Activated naive CD4-positive, alpha-beta T cell (primary cell): Measurements from ENCODE around the gene ADAMTS17.

ENCODE experiments used
- DNase-seq, 4 experiments: peaks; one replicate each; lab custom pipeline; 2025; lab: John Stamatoyannopoulos, UW

The ADAMTS17 gene

DNA sequence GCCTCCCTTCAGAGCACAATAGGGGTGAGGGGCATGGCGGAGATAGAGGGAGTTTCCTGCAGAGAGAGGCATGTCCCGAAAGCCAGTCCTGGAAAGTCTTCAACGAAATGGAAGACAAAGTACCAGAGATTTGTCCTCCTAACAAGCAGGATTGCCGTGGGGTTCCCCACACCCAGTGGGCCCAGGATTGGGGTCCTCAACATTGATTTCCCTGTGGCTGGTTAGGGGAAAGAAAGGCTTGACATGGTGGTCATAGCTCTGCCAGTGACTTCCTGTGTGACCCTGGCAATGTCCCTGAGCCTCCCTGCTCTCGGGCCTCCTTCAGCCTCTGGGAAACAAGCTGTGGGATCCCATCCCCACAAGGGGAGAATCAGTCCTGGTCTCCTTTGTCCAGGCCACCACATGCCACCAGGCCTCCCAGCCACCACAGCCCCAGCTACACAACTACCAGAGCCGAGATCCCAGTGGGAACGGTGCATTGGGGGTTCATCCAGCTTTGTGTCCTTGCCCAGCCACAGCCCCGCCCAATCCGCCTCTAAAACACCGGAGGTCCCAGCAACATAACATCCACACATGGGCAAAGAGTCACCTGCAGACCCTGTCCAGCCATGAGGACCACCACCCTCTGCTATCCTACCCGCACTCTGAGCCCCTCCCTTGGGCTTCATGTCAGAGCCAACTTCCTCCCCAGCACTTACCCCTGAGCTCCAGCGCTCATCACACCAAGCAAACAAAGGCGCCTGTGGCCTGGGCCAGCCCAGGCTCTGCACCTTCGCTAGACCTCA lies 63.0 kb downstream of the ADAMTS17 start:
- no peak for DNase-seq

- DNase-seq: no peak
Measured at GRCh38 chr15:100277087-100277855, 64.5 kb downstream of the ADAMTS17 start.

DNA sequence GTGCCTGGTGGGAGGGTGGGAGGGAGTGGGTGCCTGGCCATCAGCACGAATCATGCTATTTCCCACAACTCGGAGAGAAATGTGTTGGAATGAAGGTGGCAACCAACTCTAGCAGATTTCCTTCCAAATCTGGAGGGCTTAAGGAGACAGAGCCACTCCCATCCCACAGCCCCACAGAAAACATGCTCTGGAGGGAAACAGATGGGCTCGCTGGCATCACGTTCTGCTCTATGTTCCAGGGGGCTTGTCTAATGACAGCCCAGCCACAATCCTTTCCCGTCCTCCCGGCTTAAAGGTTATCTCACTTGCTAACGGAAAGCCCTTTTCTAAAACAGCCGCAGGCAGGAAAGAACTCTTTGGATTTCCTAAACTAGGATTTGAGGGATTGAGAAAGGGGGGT lies 65.3 kb downstream of the ADAMTS17 start:
- DNase-seq: no peak

DNA sequence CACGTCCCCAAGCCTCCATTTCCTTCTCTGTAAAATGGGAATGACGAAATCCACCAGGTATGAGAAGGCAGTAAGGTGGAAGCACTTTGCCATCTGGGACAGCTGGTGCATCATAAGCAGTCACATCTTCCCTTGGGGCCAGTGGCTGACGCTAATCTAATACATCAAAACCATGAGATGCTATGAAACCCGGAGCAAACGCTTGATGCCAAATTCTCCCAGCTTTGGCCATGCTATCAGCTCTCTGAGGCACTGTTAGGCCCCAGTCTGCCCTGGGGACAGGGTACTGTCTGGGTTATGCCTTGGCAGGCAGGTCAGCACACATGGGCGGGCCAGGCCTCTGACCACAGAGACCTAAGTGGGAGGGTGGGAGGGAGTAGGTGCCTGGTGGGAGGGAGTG lies 66.1 kb downstream of the ADAMTS17 start:
- no peak for DNase-seq

GRCh38 chr15:100269831-100270230 lies 71.9 kb downstream of the ADAMTS17 start:
- DNase-seq: no peak

DNA sequence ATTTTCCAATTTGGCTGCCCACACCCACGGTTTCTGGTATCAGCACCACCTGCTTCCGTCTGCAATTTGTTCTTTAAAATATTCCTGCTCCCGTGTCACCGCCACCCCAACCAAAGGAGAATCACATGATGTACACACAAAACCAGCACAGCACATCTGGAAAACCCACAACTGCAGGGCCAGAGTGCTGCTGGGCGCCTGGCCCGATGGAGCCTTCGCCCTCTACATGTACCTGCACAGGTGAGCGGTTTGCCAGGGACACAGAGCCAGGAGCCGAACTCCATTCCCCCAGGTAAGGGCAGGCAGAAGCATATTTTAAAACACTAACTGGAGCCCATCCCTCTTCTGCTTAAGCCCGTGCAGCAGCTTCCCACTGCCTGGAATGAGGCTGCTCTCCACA lies 75.6 kb downstream of the ADAMTS17 start:
- no peak for DNase-seq

DNA sequence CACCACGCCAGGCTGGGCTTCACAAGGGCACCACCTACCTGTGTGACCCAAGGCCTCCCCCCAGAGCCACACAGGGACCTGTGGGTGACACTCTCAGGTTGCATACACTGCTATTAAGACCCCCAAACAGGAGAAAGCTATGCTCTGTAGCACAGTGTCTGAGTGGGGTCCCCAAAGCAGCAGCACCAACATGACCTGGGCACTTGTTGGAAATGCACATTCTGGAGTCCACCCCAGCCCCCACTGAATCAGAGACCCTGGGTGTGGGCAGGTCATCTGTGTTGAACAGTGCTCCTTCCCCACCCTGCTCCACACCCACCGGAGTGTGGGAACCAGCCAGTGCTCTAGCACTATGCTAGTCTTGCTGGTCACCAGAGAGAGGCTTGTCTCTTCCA lies 76.1 kb downstream of the ADAMTS17 start:
- DNase-seq: no peak

- no peak for DNase-seq
Measured at GRCh38 chr15:100264994-100265640, 76.7 kb downstream of the ADAMTS17 start.

- no peak for DNase-seq
Measured at GRCh38 chr15:100263721-100264455, 77.9 kb downstream of the ADAMTS17 start.

DNA sequence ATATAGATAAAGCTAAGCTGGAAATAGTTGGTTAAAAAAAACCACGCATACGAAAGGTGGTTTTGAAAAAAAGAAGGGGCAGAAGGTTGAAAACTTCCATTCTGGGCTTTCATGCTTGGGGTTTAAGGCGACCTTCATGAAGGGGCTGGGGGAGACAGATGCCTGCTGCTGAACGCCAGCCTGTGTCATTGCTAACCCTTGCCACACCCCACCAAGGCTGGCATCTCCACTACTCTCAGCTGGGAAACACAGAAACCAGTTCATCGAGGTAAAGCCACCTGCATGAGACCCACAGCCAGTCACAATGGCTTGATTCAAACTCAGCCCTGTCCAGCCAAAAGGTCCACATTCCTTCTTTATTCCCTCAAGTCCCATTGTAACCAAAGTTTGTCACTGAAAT lies 78.7 kb downstream of the ADAMTS17 start:
- no peak for DNase-seq

GRCh38 chr15:100261302-100262240 lies 80.2 kb downstream of the ADAMTS17 start:
- DNase-seq: no peak

DNA sequence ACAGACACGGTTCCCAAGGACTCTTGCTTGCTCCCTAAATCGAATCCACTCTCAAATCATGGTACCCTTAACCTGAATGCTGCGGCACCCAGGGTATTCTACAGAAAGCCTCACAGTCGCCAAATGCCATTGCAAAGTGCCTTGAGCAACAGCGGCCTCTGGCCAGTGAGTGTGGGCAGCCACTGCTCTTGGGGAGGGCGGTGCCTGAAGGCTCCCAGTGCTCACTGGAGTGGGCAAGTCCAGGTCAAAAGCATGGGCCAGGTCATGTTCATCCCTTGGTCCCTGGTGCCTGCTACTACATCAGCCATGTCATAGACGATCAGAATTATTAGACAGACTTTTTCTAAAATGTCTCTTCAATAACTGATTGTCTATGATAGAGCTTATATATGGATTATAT lies 82.5 kb downstream of the ADAMTS17 start:
- DNase-seq: no peak

GRCh38 chr15:100256970-100257650 lies 84.7 kb downstream of the ADAMTS17 start:
- no peak for DNase-seq

DNA sequence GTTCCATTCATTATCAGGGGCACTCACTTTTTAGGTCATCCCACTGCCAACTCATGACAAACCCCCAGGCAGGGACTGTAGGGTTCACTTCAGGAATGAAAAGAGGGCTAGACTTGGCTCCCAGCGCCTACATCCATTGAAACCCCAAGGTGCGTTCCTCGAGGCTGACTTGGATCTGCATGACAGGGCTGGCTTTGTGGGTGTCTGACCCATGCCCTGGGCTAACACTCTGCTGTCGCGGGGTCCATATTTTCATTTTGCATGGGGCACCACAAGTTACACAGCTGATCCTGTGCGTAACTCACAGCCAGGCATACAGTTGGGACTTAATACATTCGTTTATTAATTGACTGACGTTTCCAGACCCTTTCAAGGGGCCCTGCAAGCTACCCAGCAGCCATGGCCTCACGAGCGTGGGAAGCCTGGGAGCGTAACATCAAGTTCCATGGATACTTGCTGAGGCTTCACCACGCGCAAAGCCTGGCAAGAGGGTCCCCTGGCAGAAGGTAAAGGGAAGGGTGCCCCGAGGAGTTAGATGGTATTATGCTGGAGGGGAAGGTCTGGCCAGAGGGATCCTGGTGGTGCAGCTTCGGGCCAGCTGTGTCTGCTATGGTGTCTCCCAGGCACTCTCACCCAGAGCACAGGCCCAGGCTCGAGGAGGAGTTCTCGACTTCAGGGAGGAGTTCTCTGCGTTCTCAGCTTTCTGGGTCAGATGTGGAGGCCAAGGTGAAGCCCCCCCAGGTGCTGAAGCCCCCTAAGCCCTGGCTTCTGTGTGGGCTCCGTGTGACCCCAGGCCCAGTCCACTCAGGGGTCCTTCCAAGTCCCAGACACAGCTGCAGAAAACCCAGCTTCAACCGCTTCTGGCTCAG lies 85.4 kb downstream of the ADAMTS17 start:
- DNase-seq: no peak

- no peak for DNase-seq
Measured at GRCh38 chr15:100255644-100256043, 86.1 kb downstream of the ADAMTS17 start.

DNA sequence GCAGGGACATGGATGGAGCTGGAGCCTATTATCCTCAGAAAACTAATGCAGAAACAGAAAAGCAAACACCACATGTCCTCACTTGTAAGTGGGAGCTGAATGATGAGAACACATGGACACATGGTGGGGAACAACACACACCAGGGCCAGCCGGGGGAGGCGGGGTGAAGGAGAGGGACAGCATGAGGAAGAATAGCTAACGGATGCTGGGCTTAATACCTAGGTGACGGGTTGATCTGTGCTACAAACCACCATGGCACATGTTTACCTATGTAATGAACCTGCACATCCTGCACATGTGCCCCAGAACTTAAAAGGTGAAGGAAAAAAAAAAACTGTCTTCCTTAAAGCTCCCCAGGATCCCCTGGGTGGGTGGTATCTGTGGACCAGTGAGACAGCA lies 87.1 kb downstream of the ADAMTS17 start:
- DNase-seq: no peak

DNA sequence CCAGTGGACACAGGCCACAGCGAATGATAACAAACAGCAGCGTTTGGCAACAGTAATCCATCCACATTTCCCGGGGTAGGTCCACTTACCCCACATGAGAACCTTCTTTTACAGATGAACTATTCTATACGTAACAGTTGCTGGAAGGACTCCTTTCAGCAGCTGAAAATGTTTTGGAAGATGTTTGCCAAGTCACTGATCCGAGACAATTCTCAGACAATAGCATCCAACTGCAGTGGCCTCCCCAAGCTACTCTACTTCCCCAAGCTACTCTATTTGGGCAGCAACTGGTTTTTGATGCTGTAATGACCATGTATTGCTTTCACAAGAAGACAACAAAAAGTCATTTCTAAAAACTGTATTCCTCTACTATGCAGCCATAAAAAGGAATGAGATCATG lies 87.5 kb downstream of the ADAMTS17 start:
- DNase-seq: no peak

- DNase-seq: no peak
Measured at GRCh38 chr15:100253640-100254039, 88.1 kb downstream of the ADAMTS17 start.

- DNase-seq: no peak
Measured at GRCh38 chr15:100252779-100253417, 88.9 kb downstream of the ADAMTS17 start.
